K562 (cell line): ENCODE data around the gene UNC45A. TPM values are rescaled to one million over a fixed set of nuclear protein-coding genes. Genes with fewer than 3 reads are reported as not detected.

Experiments
- CREM ChIP-seq: IDR thresholded peaks from 2 replicates; pipeline ENCODE4 v1.6.1; 2014; ENCODE audit warnings: antibody characterized with exemption, low read depth
- NCOA2 ChIP-seq, 2 experiments: fragments of 450-650 bp; IDR thresholded peaks; 2 replicates each; pipeline ENCODE4 v1.6.1; 2018; ENCODE audit warnings: mild to moderate bottlenecking in 2 of 2, moderate library complexity in 1 of 2; ENCODE audit not compliant: partially characterized antibody in 2 of 2
- NR2C1 ChIP-seq, 2 experiments: fragments of 450-650 bp; IDR thresholded peaks; 2 replicates each; pipeline ENCODE4 v1.6.1; 2017; ENCODE audit warnings: mild to moderate bottlenecking in 2 of 2, antibody characterized with exemption in 1 of 2, inconsistent platforms in 1 of 2, missing compliant biosample characterization in 1 of 2, missing genetic modification characterization in 1 of 2
- RAD21 ChIP-seq, 2 experiments: fragments of 250-450 bp in 1 of 2; fragments of 450-650 bp in 1 of 2; sonication (Bioruptor Pico) in 1 of 2; formaldehyde crosslinking in 1 of 2; IDR thresholded peaks in 1 of 2; conservative IDR thresholded peaks in 1 of 2; 2 replicates each; pipeline versions ENCODE4 v1.4.0 to v1.8.0; 2020 to 2022; ENCODE audit warnings: mild to moderate bottlenecking in 2 of 2, moderate library complexity in 1 of 2
- RB1 ChIP-seq: fragments of 450-650 bp; IDR thresholded peaks from 2 replicates; pipeline ENCODE4 v1.6.1; 2017; ENCODE audit warnings: low read depth, mild to moderate bottlenecking
- SIN3B ChIP-seq: fragments of 450-650 bp; IDR thresholded peaks from 2 replicates; pipeline ENCODE4 v1.6.1; 2017; ENCODE audit warnings: low read depth, mild to moderate bottlenecking, moderate library complexity
- SMAD3 ChIP-seq: fragments of 450-650 bp; formaldehyde crosslinking; conservative IDR thresholded peaks from 2 replicates; pipeline ENCODE4 v1.4.0; 2020; ENCODE audit warnings: mild to moderate bottlenecking
- TCF7L2 ChIP-seq: fragments of 150-350 bp; IDR thresholded peaks from 2 replicates; pipeline ENCODE4 v1.6.1; 2016; ENCODE audit warnings: low read depth, mild to moderate bottlenecking, low read length, moderate library complexity
- THRAP3 ChIP-seq: fragments of 450-650 bp; IDR thresholded peaks from 2 replicates; pipeline ENCODE4 v1.6.1; 2016; ENCODE audit warnings: mild to moderate bottlenecking, inconsistent platforms, borderline replicate concordance
- TOE1 ChIP-seq, 2 experiments: fragments of 450-650 bp in 1 of 2; sonication (generic) in 1 of 2; formaldehyde crosslinking in 1 of 2; IDR thresholded peaks; 2 replicates each; pipeline versions ENCODE4 v1.7.1 to v1.8.0; 2016 to 2022; ENCODE audit warnings: borderline replicate concordance in 2 of 2, mild to moderate bottlenecking in 2 of 2, antibody characterized with exemption in 1 of 2, inconsistent platforms in 1 of 2, low read depth in 1 of 2, missing genetic modification reagents in 1 of 2, moderate library complexity in 1 of 2
- polyA plus RNA-seq, 8 experiments: library from polyadenylated mRNA; depleted of rRNA in 4 of 8; stranded (reverse) in 5 of 8; unstranded in 3 of 8; fragments of >200 nt; fragmentation: Nextera tagmentation in 2 of 8; fragmentation: Illumina TruSeq in 1 of 8; extraction: Ambion mirVana in 2 of 8; extraction: Trizol in 1 of 8; gene quantifications; 2 replicates each; pipeline versions ENCODE4 v1.2.1 to v1.2.3, GENCODE V29; 2011 to 2014; ENCODE audit warnings: inconsistent platforms in 1 of 8, missing spikeins in 1 of 8
- total RNA-seq, 7 experiments: library from RNA; depleted of rRNA in 6 of 7; stranded (reverse); fragments of >200 nt in 6 of 7; fragmentation: Illumina TruSeq in 2 of 7; extraction: Trizol in 2 of 7; gene quantifications; 2 replicates each; pipeline versions ENCODE4 v1.2.1 to v1.2.3, GENCODE V29; 2011 to 2021; ENCODE audit warnings: low replicate concordance in 1 of 7
- TF ChIP-seq, protein P1 (sequence below): fragments of 250-450 bp; sonication (Bioruptor Pico); IDR thresholded peaks from 2 replicates; pipeline ENCODE4 v1.4.0; 2020
- TF ChIP-seq, protein P2 (sequence below): fragments of 450-650 bp; IDR thresholded peaks from 2 replicates; pipeline ENCODE4 v1.6.1; 2018; ENCODE audit not compliant: partially characterized antibody
- TF ChIP-seq, protein P3 (sequence below): IDR thresholded peaks from 2 replicates; pipeline ENCODE4 v1.6.1; 2011; ENCODE audit warnings: borderline replicate concordance, low read depth, mild to moderate bottlenecking, moderate library complexity, low read length; ENCODE audit not compliant: insufficient read depth, poor library complexity, severe bottlenecking

Gene UNC45A
- total and polyA plus RNA-seq, 9 of the 15 experiments (the other 6 are each of a cell fraction or from before 2014, with no cell fraction given), result 22.4 to 79.3 (median 43.7) TPM

DNA sequence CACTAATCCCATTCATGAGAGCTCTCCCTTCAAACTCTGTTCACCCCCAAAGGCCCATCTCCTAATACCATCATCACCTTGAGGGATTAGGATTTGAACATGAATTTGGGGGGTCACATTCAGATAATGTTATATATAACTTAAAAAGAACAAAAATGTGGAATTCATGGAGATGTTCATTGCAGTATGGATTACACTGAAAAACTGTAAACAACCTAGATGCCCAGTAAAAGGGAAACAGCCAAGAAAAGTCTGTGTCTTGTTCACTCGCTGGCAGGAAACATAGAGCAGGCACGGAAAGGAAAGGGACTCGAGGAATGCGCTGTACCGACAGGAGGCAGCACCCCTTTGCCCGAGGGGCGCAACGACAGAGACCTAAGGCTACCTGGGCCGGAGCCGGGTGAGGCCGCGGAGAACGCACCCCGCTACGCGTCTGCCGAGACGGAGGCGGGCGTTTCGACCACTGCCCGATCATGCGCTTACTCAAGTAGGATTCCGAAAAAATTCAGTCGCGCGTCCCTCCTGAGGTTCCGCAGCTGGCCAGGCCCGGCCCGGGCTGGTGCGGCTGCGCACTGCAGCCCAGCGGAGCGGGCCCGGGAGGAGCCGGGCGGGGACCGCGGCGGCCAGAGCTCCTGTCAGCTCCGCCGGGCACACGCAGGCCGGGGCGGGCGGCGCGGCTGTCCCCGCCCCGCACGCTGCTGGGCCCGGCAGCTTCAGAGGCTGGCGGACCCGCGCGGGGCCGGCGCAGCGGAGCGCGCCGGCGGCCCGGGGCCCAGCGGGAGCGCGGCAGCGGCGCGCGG lies 32.8 kb upstream of the UNC45A start (continued):
- TF ChIP-seq, protein P1, sequence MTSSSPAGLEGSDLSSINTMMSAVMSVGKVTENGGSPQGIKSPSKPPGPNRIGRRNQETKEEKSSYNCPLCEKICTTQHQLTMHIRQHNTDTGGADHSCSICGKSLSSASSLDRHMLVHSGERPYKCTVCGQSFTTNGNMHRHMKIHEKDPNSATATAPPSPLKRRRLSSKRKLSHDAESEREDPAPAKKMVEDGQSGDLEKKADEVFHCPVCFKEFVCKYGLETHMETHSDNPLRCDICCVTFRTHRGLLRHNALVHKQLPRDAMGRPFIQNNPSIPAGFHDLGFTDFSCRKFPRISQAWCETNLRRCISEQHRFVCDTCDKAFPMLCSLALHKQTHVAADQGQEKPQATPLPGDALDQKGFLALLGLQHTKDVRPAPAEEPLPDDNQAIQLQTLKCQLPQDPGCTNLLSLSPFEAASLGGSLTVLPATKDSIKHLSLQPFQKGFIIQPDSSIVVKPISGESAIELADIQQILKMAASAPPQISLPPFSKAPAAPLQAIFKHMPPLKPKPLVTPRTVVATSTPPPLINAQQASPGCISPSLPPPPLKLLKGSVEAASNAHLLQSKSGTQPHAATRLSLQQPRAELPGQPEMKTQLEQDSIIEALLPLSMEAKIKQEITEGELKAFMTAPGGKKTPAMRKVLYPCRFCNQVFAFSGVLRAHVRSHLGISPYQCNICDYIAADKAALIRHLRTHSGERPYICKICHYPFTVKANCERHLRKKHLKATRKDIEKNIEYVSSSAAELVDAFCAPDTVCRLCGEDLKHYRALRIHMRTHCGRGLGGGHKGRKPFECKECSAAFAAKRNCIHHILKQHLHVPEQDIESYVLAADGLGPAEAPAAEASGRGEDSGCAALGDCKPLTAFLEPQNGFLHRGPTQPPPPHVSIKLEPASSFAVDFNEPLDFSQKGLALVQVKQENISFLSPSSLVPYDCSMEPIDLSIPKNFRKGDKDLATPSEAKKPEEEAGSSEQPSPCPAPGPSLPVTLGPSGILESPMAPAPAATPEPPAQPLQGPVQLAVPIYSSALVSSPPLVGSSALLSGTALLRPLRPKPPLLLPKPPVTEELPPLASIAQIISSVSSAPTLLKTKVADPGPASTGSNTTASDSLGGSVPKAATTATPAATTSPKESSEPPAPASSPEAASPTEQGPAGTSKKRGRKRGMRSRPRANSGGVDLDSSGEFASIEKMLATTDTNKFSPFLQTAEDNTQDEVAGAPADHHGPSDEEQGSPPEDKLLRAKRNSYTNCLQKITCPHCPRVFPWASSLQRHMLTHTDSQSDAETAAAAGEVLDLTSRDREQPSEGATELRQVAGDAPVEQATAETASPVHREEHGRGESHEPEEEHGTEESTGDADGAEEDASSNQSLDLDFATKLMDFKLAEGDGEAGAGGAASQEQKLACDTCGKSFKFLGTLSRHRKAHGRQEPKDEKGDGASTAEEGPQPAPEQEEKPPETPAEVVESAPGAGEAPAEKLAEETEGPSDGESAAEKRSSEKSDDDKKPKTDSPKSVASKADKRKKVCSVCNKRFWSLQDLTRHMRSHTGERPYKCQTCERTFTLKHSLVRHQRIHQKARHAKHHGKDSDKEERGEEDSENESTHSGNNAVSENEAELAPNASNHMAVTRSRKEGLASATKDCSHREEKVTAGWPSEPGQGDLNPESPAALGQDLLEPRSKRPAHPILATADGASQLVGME (CRISPR knock-in tag), result peak; percentile 77; the same call in 1 of the 2 replicates
- TF ChIP-seq SIN3B (no peak; the same call in 1 of the 2 replicates), RAD21 (CRISPR knock-in tag; conservative IDR thresholded peaks at IDR 0.05 in 1 of 2, IDR thresholded peaks at IDR 0.05 in 1 of 2) (peak in 1 of 2 experiments; percentile 45), NR2C1 (IDR thresholded peaks at IDR 0.05) (no peak; the same call in 1 of the 2 replicates), NR2C1 (tag; IDR thresholded peaks at IDR 0.05) (peak; percentile 16; the same call in 1 of the 2 replicates), RB1 (peak; percentile 63), THRAP3 (peak; percentile 49; the same call in 1 of the 2 replicates), TCF7L2 (no peak), CREM (peak; percentile 42; the same call in 1 of the 2 replicates), TOE1 (IDR thresholded peaks at IDR 0.05; ENCODE audit: borderline replicate concordance) (peak; percentile 76; the same call in 1 of the 2 replicates), TOE1 (CRISPR knock-in tag; IDR thresholded peaks at IDR 0.05; ENCODE audit: borderline replicate concordance, low read depth) (no peak), SMAD3 (CRISPR knock-in tag) (0 out of 2 replicates have a peak, but pooled peaks have one; percentile 32), NCOA2 (IDR thresholded peaks at IDR 0.05; ENCODE audit: partially characterized antibody in 2 of 2) (no peak)
- TF ChIP-seq, protein P2, sequence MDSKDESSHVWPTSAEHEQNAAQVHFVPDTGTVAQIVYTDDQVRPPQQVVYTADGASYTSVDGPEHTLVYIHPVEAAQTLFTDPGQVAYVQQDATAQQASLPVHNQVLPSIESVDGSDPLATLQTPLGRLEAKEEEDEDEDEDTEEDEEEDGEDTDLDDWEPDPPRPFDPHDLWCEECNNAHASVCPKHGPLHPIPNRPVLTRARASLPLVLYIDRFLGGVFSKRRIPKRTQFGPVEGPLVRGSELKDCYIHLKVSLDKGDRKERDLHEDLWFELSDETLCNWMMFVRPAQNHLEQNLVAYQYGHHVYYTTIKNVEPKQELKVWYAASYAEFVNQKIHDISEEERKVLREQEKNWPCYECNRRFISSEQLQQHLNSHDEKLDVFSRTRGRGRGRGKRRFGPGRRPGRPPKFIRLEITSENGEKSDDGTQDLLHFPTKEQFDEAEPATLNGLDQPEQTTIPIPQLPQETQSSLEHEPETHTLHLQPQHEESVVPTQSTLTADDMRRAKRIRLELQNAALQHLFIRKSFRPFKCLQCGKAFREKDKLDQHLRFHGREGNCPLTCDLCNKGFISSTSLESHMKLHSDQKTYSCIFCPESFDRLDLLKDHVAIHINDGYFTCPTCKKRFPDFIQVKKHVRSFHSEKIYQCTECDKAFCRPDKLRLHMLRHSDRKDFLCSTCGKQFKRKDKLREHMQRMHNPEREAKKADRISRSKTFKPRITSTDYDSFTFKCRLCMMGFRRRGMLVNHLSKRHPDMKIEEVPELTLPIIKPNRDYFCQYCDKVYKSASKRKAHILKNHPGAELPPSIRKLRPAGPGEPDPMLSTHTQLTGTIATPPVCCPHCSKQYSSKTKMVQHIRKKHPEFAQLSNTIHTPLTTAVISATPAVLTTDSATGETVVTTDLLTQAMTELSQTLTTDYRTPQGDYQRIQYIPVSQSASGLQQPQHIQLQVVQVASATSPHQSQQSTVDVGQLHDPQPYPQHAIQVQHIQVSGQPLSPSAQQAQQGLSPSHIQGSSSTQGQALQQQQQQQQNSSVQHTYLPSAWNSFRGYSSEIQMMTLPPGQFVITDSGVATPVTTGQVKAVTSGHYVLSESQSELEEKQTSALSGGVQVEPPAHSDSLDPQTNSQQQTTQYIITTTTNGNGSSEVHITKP, result peak; percentile 52
- TF ChIP-seq, protein P3, sequence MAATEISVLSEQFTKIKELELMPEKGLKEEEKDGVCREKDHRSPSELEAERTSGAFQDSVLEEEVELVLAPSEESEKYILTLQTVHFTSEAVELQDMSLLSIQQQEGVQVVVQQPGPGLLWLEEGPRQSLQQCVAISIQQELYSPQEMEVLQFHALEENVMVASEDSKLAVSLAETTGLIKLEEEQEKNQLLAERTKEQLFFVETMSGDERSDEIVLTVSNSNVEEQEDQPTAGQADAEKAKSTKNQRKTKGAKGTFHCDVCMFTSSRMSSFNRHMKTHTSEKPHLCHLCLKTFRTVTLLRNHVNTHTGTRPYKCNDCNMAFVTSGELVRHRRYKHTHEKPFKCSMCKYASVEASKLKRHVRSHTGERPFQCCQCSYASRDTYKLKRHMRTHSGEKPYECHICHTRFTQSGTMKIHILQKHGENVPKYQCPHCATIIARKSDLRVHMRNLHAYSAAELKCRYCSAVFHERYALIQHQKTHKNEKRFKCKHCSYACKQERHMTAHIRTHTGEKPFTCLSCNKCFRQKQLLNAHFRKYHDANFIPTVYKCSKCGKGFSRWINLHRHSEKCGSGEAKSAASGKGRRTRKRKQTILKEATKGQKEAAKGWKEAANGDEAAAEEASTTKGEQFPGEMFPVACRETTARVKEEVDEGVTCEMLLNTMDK, result peak; percentile 87
